Epithelial cell of esophagus (primary cell): ENCODE data around the gene MED7.

ENCODE experiments used
- DNase-seq: peaks from one replicate; pipeline ENCODE4 v3.0.0; 2010; ENCODE audit warnings: low read depth
- H3K4me3 ChIP-seq: 2 replicates; pipeline ENCODE4 v1.5.1; 2011; ENCODE audit warnings: mild to moderate bottlenecking, low read length, control low read depth
- CTCF ChIP-seq: IDR thresholded peaks from 2 replicates; pipeline ENCODE4 v1.5.1; 2011; ENCODE audit warnings: low read depth, mild to moderate bottlenecking, low read length, control low read depth, inconsistent platforms; ENCODE audit not compliant: insufficient read depth; ENCODE audit errors: missing control alignments

The MED7 gene

DNA sequence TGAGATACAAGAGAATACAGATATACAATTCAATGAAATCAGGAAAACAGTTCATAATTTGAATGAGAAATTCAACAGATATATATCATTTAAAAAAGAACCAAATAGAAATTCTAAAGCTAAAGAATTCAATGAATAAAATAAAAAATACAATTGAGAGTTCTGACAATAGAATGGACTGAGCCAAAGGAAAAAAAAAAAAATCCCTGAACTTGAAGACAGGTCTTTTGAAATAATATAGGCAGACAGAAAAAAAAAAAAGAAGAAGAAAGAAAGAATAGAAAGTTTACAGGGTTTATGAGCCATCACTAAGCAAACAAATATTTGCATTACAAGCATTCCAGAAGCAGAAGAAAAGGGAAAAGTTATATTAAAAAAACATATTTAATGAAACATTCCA, 21.0 kb downstream of the MED7 start:
- no peak for TF ChIP-seq CTCF
- no peak for DNase-seq
- no peak overlapping the region for H3K4me3 ChIP-seq

DNA sequence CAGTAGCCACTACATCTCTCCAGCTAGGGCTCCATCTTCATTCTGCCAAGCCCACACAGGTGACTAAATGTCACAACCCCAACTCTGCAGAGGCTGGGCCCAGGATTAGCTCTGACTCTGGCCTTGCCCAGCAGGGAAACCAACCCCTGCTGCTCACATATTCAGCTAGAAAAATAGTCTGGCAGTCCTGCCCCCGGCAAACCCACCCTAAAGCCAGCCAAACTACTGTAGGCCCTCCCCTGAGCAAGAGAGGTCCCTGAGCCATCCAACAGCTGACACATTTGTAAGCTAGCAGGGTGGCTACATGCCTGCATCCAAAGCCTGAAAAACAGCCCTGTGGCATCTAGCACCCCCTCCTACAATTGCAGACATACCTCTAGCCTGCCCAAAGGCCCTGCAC, 22.6 kb downstream of the MED7 start:
- H3K4me3 ChIP-seq = no peak overlapping the region
- TF ChIP-seq CTCF = no peak
- DNase-seq = no peak

DNA sequence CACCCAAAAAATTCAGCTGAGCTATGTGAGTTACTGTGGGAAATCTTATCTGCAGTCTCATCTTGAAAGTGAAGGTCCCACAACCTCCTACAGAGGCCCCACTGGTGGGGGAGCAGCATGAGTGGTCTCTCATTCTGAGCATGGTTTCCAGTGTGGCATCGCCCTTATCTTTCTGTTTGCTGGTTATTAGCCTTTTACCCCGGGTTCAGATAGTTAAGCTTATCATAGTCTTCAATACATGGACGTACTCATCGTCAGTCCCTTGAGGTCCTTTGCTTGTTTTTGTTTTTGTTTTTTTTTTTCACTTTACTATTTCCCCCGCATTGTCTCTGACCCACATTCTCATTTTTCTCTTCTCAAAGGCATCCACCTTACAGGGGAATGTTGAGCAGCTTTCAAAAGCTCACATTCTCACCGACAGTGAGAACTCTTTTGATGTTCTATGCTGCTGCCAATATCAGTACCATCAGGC, 26.1 kb downstream of the MED7 start:
- no peak for DNase-seq
- H3K4me3 ChIP-seq = no peak overlapping the region
- TF ChIP-seq CTCF = no peak

DNA sequence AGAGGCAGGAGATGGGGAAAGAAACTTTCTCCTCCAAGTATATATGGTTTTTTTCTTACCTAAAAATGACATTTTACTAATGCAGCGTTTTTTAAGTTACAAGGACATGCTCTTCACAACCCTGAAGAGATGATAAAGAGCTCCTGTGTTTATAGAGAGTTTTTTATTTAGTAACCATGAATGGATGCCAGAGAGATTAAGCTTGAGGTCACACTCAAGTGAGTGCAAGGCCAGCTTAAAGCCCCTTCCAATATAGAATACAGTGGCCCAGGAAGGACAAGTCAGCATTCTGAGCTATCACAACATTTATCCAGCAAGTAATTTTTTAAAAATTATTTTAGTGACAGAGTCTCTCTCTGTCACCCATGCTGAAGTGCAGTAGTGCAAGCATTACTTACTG, 27.2 kb downstream of the MED7 start:
- H3K4me3 ChIP-seq = no peak overlapping the region
- DNase-seq = no peak
- no peak for TF ChIP-seq CTCF

- H3K4me3 ChIP-seq = no peak overlapping the region
- no peak for TF ChIP-seq CTCF
- no peak for DNase-seq
Measured at GRCh38 chr5:157115012-157115411, 27.7 kb downstream of the MED7 start.

GRCh38 chr5:157113002-157113401, 29.7 kb downstream of the MED7 start:
- no peak overlapping the region for H3K4me3 ChIP-seq
- DNase-seq = no peak
- no peak for TF ChIP-seq CTCF

GRCh38 chr5:157109744-157110143, 32.9 kb downstream of the MED7 start:
- no peak overlapping the region for H3K4me3 ChIP-seq
- TF ChIP-seq CTCF = no peak
- DNase-seq = no peak
